PC-3 (cell line): Measurements from ENCODE around the gene SYNGR2.

Source experiments
- CTCF ChIP-seq: fragments of 300-600 bp; sonication (generic); conservative IDR thresholded peaks from 2 replicates; pipeline ENCODE4 v1.5.1; 2017; ENCODE audit warnings: antibody characterized with exemption, low read depth, mild to moderate bottlenecking, low read length
- EZH2phosphoT487 ChIP-seq: fragments of 300-600 bp; sonication (generic); IDR thresholded peaks from 2 replicates; pipeline ENCODE4 v1.6.1; 2018; ENCODE audit warnings: mild to moderate bottlenecking, antibody characterized with exemption, low read length, borderline replicate concordance

- TF ChIP-seq CTCF: no peak
- TF ChIP-seq EZH2phosphoT487: no peak
These were observed 16.0 kb downstream of the SYNGR2 start for GRCh38 chr17:78184351-78184750.
